COR-L47 (cell line): ENCODE measurements around the gene CTNNA3.

Source experiments
- DNase-seq: peaks from one replicate; lab custom pipeline; 2025; lab: John Stamatoyannopoulos, UW

CTNNA3 gene

DNA sequence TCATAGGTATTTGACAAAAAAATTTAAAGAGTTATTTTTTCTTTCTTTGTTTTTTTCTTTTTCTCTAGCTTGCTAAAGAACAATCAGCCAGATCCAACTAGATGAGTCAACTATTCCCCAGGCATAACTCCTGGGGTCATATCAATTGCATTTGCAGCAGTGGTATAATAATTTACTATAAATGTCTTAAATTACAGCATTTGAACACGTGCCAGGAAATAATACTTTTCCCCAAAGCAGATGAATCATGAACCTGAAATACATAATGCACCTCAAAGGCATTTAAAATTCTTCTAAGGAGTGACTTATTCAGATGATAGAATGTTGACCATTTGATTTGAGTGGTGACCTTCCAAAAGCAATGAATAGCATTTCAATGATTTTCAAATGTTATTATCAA lies 580.0 kb downstream of the CTNNA3 start:
- peak; percentile 23 for DNase-seq

DNA sequence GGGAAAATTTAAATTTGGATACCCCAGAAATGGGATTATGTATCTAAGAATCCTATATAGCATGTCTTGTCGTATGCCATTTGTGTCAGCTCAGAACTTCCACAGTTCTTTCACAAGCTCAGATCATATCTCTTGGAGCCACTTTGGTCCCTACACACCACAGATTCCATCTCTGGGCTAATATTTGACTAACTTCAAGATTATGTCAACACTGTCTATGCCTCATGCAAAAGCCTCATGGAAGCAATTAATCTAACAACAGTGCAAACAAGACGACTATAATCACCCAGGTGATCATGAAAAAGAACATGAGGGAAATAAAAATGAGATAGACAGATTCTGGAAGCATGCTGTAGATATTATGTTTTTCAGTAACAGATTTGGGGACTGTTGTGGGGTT lies 581.0 kb downstream of the CTNNA3 start:
- DNase-seq, result peak; percentile 69

DNA sequence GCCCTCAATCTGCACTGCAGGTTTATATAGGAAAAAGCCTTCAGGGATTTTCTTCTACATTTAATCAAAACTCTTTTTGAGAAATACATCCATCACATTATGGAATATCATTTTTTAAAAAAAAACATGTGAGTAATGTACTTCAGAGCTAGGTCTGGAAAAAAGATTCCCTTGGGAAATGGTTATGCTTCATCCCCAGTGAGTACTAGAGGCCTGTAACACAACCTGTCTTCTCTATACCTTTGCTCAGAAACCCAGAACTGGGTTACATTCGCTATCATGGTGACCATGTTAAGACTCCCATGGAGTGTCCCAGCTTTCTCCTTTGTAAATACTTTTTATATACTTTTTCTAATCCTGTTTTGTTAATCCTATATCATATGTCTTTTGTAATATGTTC lies 583.2 kb downstream of the CTNNA3 start:
- no peak for DNase-seq

DNA sequence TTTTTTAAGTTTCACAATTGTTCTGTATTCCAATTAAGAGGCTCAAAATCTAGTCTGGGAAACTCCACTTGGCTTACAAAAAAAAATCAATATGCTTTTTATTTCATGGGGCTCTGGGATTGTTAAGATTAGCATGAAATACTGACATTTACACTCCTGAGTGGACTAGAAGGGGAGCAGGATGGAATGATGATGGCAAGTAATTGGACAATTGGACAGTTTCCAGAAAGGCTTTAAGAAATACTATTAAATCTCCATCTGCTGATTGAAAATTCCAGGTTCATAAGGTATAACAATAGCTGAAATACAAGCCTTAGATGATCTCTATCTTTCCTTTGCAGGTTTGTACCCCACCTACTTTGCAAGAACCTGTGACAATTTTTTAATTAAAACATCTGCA lies 585.7 kb downstream of the CTNNA3 start:
- peak; percentile 75 for DNase-seq

DNA sequence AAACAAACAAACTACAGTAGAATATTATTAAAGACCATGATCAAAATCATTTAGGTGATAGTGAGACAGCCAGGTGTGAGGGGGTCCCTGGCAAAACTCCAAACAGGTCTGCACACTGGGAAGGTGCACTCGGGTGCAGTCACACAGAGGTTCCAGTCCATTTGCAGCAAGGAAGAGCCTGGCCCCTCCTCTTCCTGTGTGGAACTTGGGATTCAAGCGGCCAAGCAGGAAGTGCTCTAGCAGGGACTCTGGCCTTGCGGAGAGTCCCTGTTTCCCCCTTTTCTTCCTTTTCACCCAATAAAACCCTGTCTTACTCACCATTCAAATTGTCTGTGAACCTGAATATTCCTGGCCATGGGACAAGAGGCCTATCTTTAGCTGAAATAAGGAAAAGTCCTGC lies 588.3 kb downstream of the CTNNA3 start:
- no peak for DNase-seq

DNA sequence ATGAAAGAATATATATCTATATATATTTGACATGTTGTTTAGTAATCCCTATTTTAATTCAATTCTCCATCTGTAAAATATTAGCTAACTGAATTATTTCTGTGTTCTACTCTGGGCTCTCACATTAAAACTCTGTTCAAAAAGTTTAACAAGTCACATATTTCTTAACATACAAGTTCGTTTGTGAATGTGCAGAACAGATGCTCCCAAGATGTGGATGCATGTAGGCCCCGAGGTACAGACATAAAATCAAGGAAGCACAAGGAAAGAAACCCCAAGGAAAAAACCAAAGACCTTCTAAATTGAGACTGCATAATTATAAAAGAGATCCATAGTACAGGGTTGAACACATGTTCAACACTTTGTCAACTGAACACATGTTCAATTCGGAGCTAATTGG lies 595.0 kb downstream of the CTNNA3 start:
- DNase-seq, result no peak

DNA sequence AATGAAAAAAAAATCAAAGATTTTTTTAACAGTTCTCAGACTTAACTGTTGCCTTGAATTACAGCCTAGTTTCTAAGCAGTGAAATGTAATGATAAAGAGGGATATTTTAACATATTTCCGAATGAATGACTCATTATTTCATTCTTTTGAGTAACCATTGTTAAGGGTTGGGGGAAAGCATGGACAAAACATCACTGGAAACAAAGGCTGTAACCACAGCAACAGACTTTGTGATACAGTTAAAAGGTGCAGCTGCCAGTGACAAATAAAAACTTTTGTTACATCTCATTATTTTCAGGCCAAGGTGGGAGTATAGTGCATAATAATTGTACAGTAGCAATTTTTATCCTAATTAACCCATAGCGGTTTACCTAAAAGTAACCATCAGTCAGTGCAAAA lies 597.5 kb downstream of the CTNNA3 start:
- peak; percentile 70 for DNase-seq

DNA sequence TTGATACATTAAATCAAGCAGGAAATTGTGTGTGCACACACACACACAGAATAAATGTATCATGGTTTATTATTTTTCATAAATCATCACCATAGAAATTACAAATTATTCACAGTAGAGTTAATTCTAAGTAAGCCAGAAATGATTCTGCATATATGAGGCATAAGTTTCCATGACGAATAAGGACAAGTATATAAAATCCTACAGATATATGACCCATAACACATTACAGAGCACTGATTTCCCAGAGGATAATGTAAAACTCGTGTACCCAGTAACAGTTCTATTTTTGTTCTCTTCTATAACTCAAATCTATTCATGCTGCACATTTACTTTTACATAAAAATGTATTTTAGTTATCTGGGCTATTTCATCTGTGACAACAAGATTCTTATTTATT lies 600.5 kb downstream of the CTNNA3 start:
- no peak for DNase-seq

DNA sequence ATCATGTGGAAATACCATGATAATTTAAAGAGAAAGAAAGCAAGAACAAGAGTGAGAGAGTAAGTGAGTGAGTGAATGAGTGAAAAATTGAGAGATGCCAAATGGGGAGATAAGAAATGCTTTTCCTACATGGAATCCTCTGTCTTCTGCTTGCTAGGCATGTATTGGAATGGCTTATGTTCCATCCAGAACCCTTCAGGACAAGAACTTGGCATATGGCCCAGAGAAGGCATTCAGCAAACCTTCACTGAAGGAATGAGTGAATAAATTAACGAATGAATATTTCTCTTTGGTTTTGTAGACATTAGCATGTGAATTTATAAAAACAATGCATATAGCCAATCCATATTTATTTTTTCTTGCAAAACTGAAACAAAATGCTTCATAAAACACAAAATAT lies 608.0 kb downstream of the CTNNA3 start:
- DNase-seq, result no peak

DNA sequence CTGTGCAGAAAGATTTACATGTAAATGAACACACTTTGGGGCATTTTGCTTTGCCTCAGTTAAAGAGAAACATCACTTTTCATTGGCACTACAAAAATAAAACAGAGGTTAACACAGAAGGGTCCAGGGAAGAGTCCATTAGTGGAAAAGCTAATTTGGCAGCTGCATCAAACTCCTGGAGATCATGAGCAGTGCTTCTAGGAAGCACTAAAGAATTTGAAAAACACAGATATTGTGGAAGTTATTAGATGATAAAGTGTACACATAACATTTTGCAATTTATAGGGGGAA lies 608.9 kb downstream of the CTNNA3 start:
- DNase-seq, result no peak

DNA sequence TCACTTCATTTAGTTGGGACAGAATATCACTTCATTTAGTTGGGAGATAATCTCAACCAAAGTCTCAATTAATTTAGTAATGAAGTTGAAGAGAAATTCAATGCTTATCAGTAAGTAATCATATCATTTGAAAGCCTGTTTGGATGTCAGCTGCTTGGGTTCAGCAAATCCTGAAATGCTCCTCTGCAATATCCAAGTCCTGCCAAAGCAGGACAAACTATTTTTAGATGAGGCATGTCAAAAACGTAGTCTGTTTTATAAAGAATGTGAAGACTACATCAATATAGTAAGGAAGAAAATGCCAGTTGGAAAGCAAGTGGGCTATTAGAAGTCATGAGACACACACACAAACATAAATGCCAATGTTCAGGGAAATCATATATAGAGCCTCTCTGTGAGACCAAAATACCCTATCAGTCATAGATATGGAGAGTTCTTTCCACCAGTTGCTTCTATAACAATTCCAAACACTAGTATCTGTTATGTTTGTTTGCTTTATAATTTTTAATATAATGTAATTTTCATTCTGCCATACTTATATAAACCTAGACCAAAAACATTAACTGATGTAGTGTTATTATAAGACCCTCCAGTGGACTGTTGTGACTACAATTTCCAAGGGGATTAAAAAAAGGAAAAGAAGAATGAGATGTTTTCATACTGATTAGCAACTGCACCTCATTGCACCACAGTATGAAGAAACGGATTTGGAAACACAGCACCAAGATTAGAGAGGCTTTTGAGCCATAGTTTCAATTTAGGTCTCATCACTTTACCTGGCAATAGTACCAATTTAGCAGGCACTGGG lies 609.5 kb downstream of the CTNNA3 start:
- no peak for DNase-seq

DNA sequence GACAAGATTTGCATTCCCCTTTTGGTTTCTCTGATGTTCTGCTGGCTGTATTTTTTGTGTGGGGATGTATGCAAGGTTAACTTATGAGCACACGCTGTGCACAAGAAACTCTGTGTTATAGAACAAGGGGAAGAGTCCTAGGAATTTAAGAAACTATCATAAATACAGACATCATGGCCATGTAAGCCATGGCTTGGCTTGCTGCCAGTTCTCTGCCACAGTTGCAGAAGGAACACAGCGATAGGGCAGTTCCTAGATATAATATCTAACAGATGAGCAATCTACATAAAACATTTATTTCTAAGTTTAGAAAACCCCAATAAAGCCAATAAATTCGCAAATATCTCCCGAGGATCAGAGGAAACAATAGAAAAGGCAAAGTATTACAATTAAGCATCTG lies 616.9 kb downstream of the CTNNA3 start:
- no peak for DNase-seq

DNA sequence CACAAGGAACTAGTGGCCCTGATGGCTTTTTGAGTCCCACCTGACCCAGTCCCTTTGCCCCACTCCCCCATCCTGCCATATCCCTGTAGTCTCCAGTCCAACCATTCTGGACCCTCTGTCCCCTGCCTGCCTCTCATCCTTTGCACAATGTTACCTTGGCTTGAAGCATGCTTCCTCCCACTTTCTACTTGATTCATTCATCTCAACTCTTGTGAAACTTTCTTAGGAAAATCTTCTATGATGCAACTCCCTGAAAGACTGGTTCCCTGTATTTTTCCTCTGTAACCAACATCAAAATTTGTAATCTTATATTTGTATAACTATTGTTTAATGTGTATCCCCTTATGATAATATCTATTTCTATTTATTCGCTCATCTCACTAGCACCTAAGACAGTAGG lies 618.6 kb downstream of the CTNNA3 start:
- no peak for DNase-seq

DNA sequence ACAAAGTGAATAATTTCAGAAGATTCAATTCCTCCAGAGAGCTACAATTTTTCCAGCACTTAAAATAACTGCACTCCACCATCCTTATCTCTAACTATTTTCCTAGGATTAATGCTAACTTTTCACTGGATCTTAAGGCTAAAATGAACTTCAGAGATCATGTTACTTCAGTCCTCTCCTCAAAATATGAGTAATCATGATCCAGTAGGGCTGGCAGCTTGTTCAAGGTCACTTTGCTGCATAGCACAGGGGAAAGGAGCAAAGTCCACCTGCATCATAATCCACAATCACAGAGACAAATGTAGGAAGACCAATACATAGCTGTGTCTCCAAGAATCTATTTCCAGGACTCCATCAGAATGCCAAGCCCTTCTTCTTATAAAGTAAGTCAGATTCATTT lies 619.9 kb downstream of the CTNNA3 start:
- no peak for DNase-seq

DNA sequence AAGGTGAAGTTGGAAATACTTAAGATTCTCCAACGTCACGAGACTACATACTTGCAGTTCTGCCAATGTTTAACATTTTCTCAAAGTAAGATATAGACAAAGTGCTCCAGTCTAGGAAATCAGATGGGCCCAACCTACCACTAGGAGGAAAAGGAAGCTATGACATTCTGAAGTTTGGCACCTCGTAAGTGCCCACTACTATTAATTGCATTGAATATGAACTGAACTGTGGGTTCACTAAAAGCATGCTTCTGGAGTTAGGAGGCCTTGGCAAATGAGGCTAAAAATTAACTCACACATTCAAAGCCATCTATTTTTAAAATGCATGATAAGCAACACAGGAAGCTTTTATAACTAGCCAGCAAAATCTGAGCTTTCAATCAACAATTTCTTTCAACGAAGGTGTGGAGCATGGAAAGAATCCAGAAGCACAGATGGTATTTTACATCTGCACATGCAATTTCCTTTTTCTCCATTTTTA lies 620.5 kb downstream of the CTNNA3 start:
- no peak for DNase-seq

DNA sequence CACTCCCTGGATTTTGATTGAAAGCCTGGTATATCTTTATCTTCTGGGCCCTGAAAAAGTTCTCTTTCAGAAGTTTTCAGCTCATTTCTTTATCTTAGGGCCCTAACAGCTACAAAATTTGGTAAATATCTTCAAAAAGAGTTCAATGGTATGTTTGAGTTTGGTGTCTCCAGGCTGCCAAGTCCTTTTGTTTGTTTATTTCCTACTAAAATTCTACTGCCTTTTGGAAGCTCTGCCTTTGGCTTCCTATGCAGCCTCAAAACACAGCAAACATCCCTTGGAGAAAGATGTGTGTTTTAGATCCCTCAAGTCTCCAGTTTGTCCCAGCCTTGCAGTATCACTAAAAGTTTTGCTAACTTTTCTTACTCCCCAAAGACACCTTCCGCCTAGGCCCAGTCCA lies 623.3 kb downstream of the CTNNA3 start:
- DNase-seq, result no peak

DNA sequence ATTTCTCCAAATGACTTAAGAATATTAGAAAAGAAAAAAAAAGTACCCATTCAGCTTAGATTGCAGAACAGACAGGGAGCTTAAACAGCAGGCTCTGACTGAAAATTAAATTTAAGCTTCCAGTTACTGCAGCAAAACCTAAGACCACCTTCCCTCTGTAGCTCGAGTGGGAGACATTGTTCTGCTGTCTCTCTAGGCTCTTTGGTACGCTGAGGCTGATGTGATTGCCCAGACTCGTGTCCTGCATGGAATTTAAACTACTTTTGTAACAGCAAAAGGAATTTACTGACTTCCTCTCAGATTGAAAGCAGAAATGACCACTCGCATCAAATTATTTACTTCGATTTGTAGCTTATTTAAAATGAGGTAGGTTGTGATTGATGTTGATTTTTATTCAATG lies 645.6 kb downstream of the CTNNA3 start:
- DNase-seq, result no peak

DNA sequence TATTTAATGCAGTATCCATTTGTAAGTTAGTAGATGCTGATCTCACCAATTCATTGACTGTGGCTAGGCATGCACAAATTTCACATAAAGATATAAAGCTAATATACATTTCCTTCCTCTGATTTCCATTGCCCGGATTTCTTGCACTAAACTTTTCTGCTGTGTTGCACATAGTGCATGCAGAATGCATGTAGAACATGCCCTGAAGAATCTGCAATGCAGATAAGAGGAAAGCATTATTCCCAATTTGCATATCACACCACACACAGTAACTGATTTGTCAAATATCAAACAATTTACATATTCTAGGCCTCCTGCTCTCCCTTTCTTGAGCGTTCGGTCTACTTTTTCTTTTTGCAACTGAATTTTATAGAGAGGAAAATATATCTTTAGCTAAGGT lies 646.0 kb downstream of the CTNNA3 start:
- no peak for DNase-seq

DNA sequence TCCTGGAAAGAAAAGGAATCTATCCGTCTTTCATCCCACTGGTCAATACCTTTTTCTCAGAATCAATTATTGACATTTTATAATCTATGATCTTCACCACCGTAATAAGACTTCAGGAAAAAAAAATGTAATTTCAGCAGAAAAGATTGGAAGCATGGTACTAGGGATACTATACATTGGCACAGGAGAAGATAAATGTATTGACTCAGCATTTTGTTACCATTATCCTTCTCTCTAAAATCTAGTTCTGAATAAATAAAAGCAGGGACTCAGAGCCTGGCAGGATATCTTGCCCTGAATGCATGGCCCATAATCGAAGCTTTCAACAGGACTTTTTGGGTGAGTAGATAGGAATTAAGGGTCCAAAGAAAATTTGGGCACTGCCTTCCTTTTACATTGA lies 649.5 kb downstream of the CTNNA3 start:
- DNase-seq, result no peak

DNA sequence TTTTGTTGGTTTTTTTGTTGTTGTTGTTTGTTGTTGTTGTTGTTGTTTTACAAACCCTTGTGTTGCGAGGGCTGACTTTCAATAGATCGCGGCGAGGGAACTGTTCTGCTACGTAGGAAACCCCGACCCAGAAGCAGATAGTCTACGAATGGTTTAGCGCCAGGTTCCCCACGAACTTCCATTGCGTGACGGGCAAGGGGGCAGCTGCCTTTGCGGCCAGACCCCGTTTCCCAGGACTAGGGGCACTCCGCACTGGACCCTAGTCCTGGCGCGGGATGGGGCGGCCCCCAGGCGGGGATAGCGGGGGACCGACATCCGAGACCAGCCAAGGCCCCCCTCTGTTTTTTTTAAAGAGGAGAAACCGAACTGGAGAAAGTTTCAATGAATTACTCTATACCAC lies 650.6 kb downstream of the CTNNA3 start:
- DNase-seq, result no peak

DNA sequence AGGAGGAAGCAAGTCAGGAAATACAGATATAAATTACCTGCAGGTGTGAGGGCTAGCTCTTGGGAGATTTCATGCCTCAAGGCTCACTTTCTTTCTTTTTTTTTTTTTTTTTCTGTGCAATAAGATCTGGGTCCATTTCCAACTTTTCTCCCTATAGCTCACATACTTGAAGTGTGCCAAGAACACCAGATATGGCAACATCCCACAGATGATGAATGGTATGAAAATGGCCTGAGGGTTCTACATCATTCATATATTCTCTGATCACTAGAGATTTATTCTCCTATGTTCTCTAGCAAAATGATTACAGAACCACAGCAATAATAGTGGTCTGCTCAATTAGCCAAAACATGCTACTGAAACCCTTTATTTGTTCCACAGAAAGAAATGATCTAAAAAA lies 653.0 kb downstream of the CTNNA3 start:
- no peak for DNase-seq

DNA sequence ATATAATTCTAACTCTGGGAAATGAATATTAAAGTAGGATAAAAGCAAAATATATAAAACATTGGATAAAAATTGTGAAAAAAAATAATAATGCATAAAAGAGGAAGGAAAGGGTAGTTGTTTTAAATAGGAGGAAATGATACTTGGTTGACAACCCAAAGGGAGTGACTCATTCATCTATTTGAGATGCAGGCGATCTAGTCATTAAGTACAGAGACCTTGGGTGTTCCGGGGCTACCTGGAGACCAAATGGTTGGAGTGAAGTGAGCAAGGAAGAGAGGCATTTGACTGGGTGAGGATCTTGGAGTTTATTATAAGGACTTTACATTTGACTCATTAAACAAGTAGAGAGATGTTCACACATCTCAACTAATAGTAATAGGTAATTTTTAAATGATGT lies 659.2 kb downstream of the CTNNA3 start:
- DNase-seq, result no peak

DNA sequence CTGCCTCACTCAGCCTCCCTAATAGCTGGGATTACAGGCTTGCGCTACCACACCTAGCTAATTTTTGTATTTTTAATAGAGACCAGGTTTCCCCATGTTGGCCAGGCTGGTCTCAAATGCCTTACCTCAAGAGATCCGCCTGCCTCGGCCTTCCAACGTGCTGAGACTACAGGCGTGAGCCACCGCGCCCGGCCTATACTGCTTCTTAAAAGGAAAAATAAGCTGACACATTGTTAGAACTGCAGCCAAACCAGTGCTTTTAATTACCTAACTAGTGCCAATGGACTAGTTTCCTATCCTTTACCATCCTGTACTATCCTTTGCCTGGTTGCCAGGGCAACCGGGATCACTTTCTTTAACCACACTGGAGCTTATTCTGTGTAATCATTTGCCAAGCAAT lies 662.1 kb downstream of the CTNNA3 start:
- DNase-seq, result no peak

DNA sequence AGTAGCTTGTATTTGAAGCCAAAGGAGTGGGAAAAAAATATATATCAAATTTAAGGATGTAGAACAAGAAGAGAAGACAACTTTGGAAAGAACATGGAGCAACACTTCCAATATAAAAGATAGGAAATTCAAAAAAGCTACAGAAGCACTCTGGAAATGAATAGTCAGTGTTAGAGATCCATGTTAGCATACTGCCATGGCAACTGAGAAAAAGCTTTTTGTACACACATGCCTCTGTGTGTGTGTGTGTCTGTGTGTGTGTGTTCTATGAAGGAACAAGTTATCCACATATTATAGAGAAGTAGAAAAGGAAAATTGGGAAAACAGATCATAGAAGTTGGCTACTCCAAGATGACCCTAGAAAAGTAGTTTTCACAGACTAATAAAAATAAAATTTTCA lies 673.9 kb downstream of the CTNNA3 start:
- no peak for DNase-seq

DNA sequence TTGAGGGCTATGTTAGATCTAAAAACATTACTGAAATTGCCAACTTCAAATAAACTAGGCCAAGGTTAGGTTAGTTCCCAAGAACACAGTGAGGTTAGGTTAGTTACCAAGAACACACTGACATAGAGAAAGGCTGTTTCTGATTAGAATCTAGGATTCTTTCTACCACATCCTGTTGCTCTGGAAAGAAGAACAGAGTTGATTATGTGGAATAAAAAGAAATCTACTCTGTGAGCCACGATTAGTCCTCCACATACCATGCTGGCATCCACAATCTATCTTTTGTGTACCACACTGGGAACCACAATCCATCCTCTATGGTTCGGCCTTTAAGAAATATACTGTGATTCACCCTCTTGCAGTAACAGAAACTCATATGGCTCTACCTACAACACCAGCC lies 678.8 kb downstream of the CTNNA3 start:
- DNase-seq, result no peak
